ENCODE data around the gene PRICKLE1. TPM values are rescaled to one million over a fixed set of nuclear protein-coding genes. Genes with fewer than 3 reads are reported as not detected.

PRICKLE1 gene
- total RNA-seq, 1 experiment from 2014 or later: 7.0 TPM

DNA sequence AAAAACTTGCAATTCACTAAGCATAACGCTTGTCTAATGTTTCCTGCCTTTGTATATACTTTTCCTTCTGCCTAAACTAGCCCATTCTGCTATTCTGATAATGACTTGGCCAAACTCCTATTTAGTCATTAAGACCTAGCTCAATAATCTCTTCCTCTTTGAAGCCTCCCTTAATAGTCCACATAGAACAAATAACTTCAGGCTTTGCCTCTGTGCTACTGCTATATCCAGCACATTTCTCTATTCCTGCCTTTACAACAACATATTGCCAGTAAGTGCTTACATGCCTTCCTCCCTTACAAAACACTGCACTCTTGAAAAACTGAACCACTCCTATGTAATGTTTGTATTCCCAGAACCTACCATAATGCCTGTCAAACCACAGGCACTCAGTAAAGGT is 13.8 kb downstream of the PRICKLE1 start:
- Histone ChIP-seq H3K9me3 (ENCODE audit: insufficient read depth, low read depth) (no peaks in the 10 kb centered on the region), H3K27ac (no peak overlapping the region), H3K9me2 (ENCODE audit: insufficient read depth) (no peaks in the 10 kb centered on the region), H2AFZ (no peak overlapping the region), H3K79me2 (ENCODE audit: low read depth) (no peaks in the 10 kb centered on the region), H4K20me1 (ENCODE audit: insufficient read depth) (no peaks in the 10 kb centered on the region), H3K4me2 (no peak overlapping the region), H3K4me3 (no peak overlapping the region), H3F3A (ENCODE audit: insufficient read depth, low read depth) (no peaks in the 10 kb centered on the region), H3K4me1 (replicated peaks; ENCODE audit: insufficient read depth) (0 out of 2 replicates have a peak, but pooled peaks cover 4% of the 10 kb centered on the region), H3K27me3 (ENCODE audit: insufficient read depth, low read depth) (no peaks in the 10 kb centered on the region), H3K36me3 (ENCODE audit: low read depth) (no peaks in the 10 kb centered on the region)
- POLR2A ChIA-PET (ENCODE audit: unreplicated experiment): no interaction called here
- intact Hi-C loops (cut with micrococcal nuclease; ENCODE audit: unreplicated experiment): no loop called here
- DNase-seq: no peak
- CTCF ChIA-PET: no interaction called here
- TF ChIP-seq EZH2 (IDR thresholded peaks at IDR 0.05; ENCODE audit: low read depth): no peak
- TF ChIP-seq, protein P1, sequence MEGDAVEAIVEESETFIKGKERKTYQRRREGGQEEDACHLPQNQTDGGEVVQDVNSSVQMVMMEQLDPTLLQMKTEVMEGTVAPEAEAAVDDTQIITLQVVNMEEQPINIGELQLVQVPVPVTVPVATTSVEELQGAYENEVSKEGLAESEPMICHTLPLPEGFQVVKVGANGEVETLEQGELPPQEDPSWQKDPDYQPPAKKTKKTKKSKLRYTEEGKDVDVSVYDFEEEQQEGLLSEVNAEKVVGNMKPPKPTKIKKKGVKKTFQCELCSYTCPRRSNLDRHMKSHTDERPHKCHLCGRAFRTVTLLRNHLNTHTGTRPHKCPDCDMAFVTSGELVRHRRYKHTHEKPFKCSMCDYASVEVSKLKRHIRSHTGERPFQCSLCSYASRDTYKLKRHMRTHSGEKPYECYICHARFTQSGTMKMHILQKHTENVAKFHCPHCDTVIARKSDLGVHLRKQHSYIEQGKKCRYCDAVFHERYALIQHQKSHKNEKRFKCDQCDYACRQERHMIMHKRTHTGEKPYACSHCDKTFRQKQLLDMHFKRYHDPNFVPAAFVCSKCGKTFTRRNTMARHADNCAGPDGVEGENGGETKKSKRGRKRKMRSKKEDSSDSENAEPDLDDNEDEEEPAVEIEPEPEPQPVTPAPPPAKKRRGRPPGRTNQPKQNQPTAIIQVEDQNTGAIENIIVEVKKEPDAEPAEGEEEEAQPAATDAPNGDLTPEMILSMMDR (conservative IDR thresholded peaks at IDR 0.05): no peak
- no TSS peak for BruUV-seq (replicated peaks)

DNA sequence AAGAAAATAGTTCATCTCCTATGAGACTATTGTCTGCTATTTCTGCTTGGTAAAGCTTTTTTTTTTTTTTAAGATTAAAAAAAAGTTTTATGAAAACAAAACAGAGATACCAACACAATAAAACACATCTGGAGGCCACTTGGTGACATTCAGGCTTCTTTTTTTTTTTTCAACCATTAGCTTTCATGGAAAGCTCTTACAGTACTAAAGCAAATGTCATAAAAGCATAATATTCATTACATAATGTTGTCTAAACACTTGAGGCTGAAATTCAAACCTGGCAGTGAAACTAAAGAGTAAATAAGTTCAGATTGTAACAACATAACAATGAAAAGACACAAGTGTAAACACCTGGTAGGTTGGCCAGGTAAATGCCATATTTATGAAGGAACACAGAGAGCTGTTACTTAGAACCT is 14.7 kb downstream of the PRICKLE1 start:
- CTCF ChIA-PET: no interaction called here
- H3K79me2 ChIP-seq (ENCODE audit: low read depth): no peaks in the 10 kb centered on the region
- no peaks in the 10 kb centered on the region for H3K9me2 ChIP-seq (ENCODE audit: insufficient read depth)
- BruUV-seq (replicated peaks): no TSS peak
- H3K36me3 ChIP-seq (ENCODE audit: low read depth): no peaks in the 10 kb centered on the region
- peaks cover 5% of the 10 kb centered on the region; the same call in 1 of the 2 replicates for H3F3A ChIP-seq (ENCODE audit: insufficient read depth, low read depth)
- intact Hi-C loops (cut with micrococcal nuclease; ENCODE audit: unreplicated experiment): no loop called here
- H3K4me3 ChIP-seq: no peak overlapping the region
- TF ChIP-seq EZH2 (IDR thresholded peaks at IDR 0.05; ENCODE audit: low read depth): no peak
- TF ChIP-seq, protein P1 (conservative IDR thresholded peaks at IDR 0.05): no peak
- H2AFZ ChIP-seq: no peak overlapping the region
- H4K20me1 ChIP-seq (ENCODE audit: insufficient read depth): no peaks in the 10 kb centered on the region
- no peaks in the 10 kb centered on the region for H3K27me3 ChIP-seq (ENCODE audit: insufficient read depth, low read depth)
- no peak overlapping the region for H3K4me2 ChIP-seq
- no peak for DNase-seq
- H3K27ac ChIP-seq: no peak overlapping the region
- POLR2A ChIA-PET (ENCODE audit: unreplicated experiment): no interaction called here
- H3K9me3 ChIP-seq (ENCODE audit: insufficient read depth, low read depth): no peaks in the 10 kb centered on the region
- H3K4me1 ChIP-seq (replicated peaks; ENCODE audit: insufficient read depth): peaks cover 10% of the 10 kb centered on the region

DNA sequence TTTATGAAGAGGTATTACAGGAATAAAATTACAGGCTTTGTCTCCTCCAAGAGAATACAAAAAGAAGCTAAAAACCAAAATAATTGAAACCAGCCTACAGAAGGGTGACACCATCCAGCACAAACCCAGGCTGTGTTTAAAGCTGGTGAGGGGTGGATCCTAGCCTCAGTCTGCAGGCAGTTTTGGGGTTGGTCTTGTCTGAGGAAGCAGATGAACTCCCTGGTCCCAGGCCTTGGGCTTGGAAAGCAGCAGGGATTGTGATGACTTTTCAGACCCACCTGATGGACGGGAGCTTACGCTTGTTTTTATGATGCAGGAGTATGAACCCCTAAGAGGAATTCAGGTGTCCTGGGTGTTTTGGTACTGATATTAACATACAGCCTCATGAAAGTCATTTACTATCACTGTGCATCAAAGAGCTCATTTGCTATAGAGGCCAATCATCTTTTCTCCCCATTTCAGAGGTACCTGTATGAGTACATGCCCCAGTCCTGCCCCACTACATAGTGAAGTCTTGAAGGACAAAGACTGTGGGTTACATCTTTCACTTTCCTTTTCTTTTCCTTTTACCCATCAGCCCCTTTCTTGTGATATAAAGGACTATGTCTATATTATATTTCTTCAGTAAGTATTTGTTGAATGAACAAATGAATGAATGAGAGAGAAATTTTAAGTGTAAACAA is 18.1 kb downstream of the PRICKLE1 start:
- no peak overlapping the region for H3K4me2 ChIP-seq

More for the DNA sequence above, 18.1 kb downstream of the PRICKLE1 start:
- H3K36me3 ChIP-seq (ENCODE audit: low read depth): no peaks in the 10 kb centered on the region
- DNase-seq: no peak
- ChIA-PET POLR2A (ENCODE audit: unreplicated experiment) (no interaction called here), CTCF (no interaction called here)
- H3K9me3 ChIP-seq (ENCODE audit: insufficient read depth, low read depth): no peaks in the 10 kb centered on the region
- H3K79me2 ChIP-seq (ENCODE audit: low read depth): no peaks in the 10 kb centered on the region
- peaks cover 10% of the 10 kb centered on the region for H3F3A ChIP-seq (ENCODE audit: insufficient read depth, low read depth)
- no peaks in the 10 kb centered on the region for H3K9me2 ChIP-seq (ENCODE audit: insufficient read depth)
- no TSS peak for BruUV-seq (replicated peaks)
- no peak overlapping the region for H3K27ac ChIP-seq
- H2AFZ ChIP-seq: no peak overlapping the region
- H3K27me3 ChIP-seq (ENCODE audit: insufficient read depth, low read depth): no peaks in the 10 kb centered on the region
- H3K4me3 ChIP-seq: no peak overlapping the region
- no peak for TF ChIP-seq EZH2 (IDR thresholded peaks at IDR 0.05; ENCODE audit: low read depth)
- TF ChIP-seq, protein P1 (conservative IDR thresholded peaks at IDR 0.05): no peak
- peaks cover 15% of the 10 kb centered on the region for H3K4me1 ChIP-seq (replicated peaks; ENCODE audit: insufficient read depth)
- intact Hi-C loops (cut with micrococcal nuclease; ENCODE audit: unreplicated experiment): no loop called here
- H4K20me1 ChIP-seq (ENCODE audit: insufficient read depth): no peaks in the 10 kb centered on the region

Measured in PC-9 (cell line).